Measurements from ENCODE around the gene GPR158. TPM values are rescaled to one million over a fixed set of nuclear protein-coding genes. Genes with fewer than 3 reads are reported as not detected.
"Not testable (repeated sequence)": the region's sequence is repeated elsewhere in the genome, so short reads cannot be mapped to it uniquely, and the experiment has no call there.

The GPR158 gene
- total RNA-seq, 1 experiment from 2014 or later, result 12.2 TPM

- POLR2A ChIA-PET (ENCODE audit: unreplicated experiment), result no interaction called here
- BruUV-seq (replicated peaks), result no TSS peak
- Histone ChIP-seq H3K4me3 (no peak overlapping the region), H3K27ac (no peak overlapping the region), H3K4me2 (no peak overlapping the region), H2AFZ (no peak overlapping the region), H3K79me2 (ENCODE audit: low read depth) (no peaks in the 10 kb centered on the region), H3K36me3 (ENCODE audit: low read depth) (no peaks in the 10 kb centered on the region), H4K20me1 (ENCODE audit: insufficient read depth) (no peaks in the 10 kb centered on the region), H3F3A (ENCODE audit: insufficient read depth, low read depth) (no peaks in the 10 kb centered on the region), H3K9me2 (ENCODE audit: insufficient read depth) (no peaks in the 10 kb centered on the region), H3K27me3 (ENCODE audit: insufficient read depth, low read depth) (no peaks in the 10 kb centered on the region), H3K9me3 (ENCODE audit: insufficient read depth, low read depth) (no peaks in the 10 kb centered on the region), H3K4me1 (replicated peaks; ENCODE audit: insufficient read depth) (no peaks in the 10 kb centered on the region)
- peak in 1 of 2 experiments; percentile 43 for DNase-seq
- intact Hi-C loops (cut with micrococcal nuclease; ENCODE audit: unreplicated experiment), result no loop called here
- CTCF ChIA-PET, result no interaction called here
- TF ChIP-seq CTCF (conservative IDR thresholded peaks at IDR 0.05), result no peak
- TF ChIP-seq EZH2 (IDR thresholded peaks at IDR 0.05; ENCODE audit: low read depth), result no peak
Observed at GRCh38 chr10:25328361-25328760, 153.6 kb downstream of the GPR158 start.

GRCh38 chr10:25329587-25329986 lies 154.8 kb downstream of the GPR158 start:
- H3K4me2 ChIP-seq; H4K20me1 ChIP-seq (ENCODE audit: insufficient read depth); H3K4me1 ChIP-seq (replicated peaks; ENCODE audit: insufficient read depth); BruUV-seq (replicated peaks); DNase-seq; H3K79me2 ChIP-seq (ENCODE audit: low read depth); H3K4me3 ChIP-seq; H2AFZ ChIP-seq; POLR2A ChIA-PET (ENCODE audit: unreplicated experiment); CTCF ChIA-PET; H3K9me3 ChIP-seq (ENCODE audit: insufficient read depth, low read depth); H3F3A ChIP-seq (ENCODE audit: insufficient read depth, low read depth); H3K27me3 ChIP-seq (ENCODE audit: insufficient read depth, low read depth); H3K27ac ChIP-seq; intact Hi-C loops (cut with micrococcal nuclease; ENCODE audit: unreplicated experiment); H3K36me3 ChIP-seq (ENCODE audit: low read depth); H3K9me2 ChIP-seq (ENCODE audit: insufficient read depth): not testable (repeated sequence)

GRCh38 chr10:25334445-25334844 lies 159.6 kb downstream of the GPR158 start:
- intact Hi-C loops (cut with micrococcal nuclease; ENCODE audit: unreplicated experiment), result no loop called here
- DNase-seq, result no peak
- Histone ChIP-seq H3K4me1 (replicated peaks; ENCODE audit: insufficient read depth) (no peaks in the 10 kb centered on the region), H3K36me3 (ENCODE audit: low read depth) (no peaks in the 10 kb centered on the region), H3K4me3 (no peak overlapping the region), H3K9me3 (ENCODE audit: insufficient read depth, low read depth) (no peaks in the 10 kb centered on the region), H3K27me3 (ENCODE audit: insufficient read depth, low read depth) (no peaks in the 10 kb centered on the region), H4K20me1 (ENCODE audit: insufficient read depth) (no peaks in the 10 kb centered on the region), H3K4me2 (no peak overlapping the region), H3K27ac (no peak overlapping the region), H2AFZ (no peak overlapping the region), H3K9me2 (ENCODE audit: insufficient read depth) (no peaks in the 10 kb centered on the region), H3K79me2 (ENCODE audit: low read depth) (no peaks in the 10 kb centered on the region), H3F3A (ENCODE audit: insufficient read depth, low read depth) (no peaks in the 10 kb centered on the region)
- ChIA-PET CTCF (no interaction called here), POLR2A (ENCODE audit: unreplicated experiment) (no interaction called here)
- TF ChIP-seq CTCF (conservative IDR thresholded peaks at IDR 0.05) (no peak), EZH2 (IDR thresholded peaks at IDR 0.05; ENCODE audit: low read depth) (no peak)
- no TSS peak for BruUV-seq (replicated peaks)

GRCh38 chr10:25336330-25336729 lies 161.5 kb downstream of the GPR158 start:
- Histone ChIP-seq H3K9me3 (ENCODE audit: insufficient read depth, low read depth) (no peaks in the 10 kb centered on the region), H3K4me1 (replicated peaks; ENCODE audit: insufficient read depth) (no peaks in the 10 kb centered on the region), H3K4me2 (no peak overlapping the region), H3K9me2 (ENCODE audit: insufficient read depth) (no peaks in the 10 kb centered on the region), H3K36me3 (ENCODE audit: low read depth) (no peaks in the 10 kb centered on the region), H3K27ac (no peak overlapping the region), H2AFZ (no peak overlapping the region), H4K20me1 (ENCODE audit: insufficient read depth) (no peaks in the 10 kb centered on the region), H3K27me3 (ENCODE audit: insufficient read depth, low read depth) (no peaks in the 10 kb centered on the region), H3K79me2 (ENCODE audit: low read depth) (no peaks in the 10 kb centered on the region), H3F3A (ENCODE audit: insufficient read depth, low read depth) (no peaks in the 10 kb centered on the region), H3K4me3 (no peak overlapping the region)
- ChIA-PET POLR2A (ENCODE audit: unreplicated experiment) (no interaction called here), CTCF (no interaction called here)
- DNase-seq, result no peak
- intact Hi-C loops (cut with micrococcal nuclease; ENCODE audit: unreplicated experiment), result no loop called here
- no TSS peak for BruUV-seq (replicated peaks)
- TF ChIP-seq CTCF (conservative IDR thresholded peaks at IDR 0.05) (no peak), EZH2 (IDR thresholded peaks at IDR 0.05; ENCODE audit: low read depth) (no peak)
